Subcutaneous abdominal adipose tissue (tissue), 5 donors: ENCODE results near the gene AKAP11.
A peak's percentile ranks its signal among the peaks of the same experiment; 100 is the strongest.

Source experiments
- H3K27ac ChIP-seq: one replicate; pipeline ENCODE4 v1.7.0; 2013; ENCODE audit warnings: low read depth, mild to moderate bottlenecking, inconsistent platforms, low read length, moderate library complexity
- H3K27me3 ChIP-seq, 5 donors: one replicate each; pipeline ENCODE4 v1.7.0; 2013; ENCODE audit warnings: low read length in 5 of 5, inconsistent platforms in 1 of 5; ENCODE audit not compliant: control insufficient read depth in 5 of 5, insufficient read depth in 4 of 5
- H3K36me3 ChIP-seq, 5 donors: one replicate each; pipeline ENCODE4 v1.7.0; 2013; ENCODE audit warnings: low read length in 5 of 5; ENCODE audit not compliant: control insufficient read depth in 5 of 5, insufficient read depth in 5 of 5
- H3K4me1 ChIP-seq, 5 donors: one replicate each; pipeline ENCODE4 v1.7.0; 2013; ENCODE audit warnings: low read length in 5 of 5, mild to moderate bottlenecking in 3 of 5, moderate library complexity in 1 of 5; ENCODE audit not compliant: control insufficient read depth in 5 of 5, insufficient read depth in 5 of 5
- H3K4me3 ChIP-seq, 5 donors: one replicate each; pipeline ENCODE4 v1.7.0; 2013; ENCODE audit warnings: low read length in 5 of 5, low read depth in 1 of 5
- H3K9ac ChIP-seq, 5 donors: one replicate each; pipeline ENCODE4 v1.7.0; 2013; ENCODE audit warnings: low read length in 5 of 5, mild to moderate bottlenecking in 4 of 5, moderate library complexity in 3 of 5
- H3K9me3 ChIP-seq, 5 donors: one replicate each; pipeline ENCODE4 v1.7.0; 2013; ENCODE audit warnings: low read length in 5 of 5; ENCODE audit not compliant: control insufficient read depth in 5 of 5
- donor health status: healthy.
- donor health status: healthy.
- donor health status: healthy.
- donor health status: healthy.
- donor health status: healthy.

The AKAP11 gene

DNA sequence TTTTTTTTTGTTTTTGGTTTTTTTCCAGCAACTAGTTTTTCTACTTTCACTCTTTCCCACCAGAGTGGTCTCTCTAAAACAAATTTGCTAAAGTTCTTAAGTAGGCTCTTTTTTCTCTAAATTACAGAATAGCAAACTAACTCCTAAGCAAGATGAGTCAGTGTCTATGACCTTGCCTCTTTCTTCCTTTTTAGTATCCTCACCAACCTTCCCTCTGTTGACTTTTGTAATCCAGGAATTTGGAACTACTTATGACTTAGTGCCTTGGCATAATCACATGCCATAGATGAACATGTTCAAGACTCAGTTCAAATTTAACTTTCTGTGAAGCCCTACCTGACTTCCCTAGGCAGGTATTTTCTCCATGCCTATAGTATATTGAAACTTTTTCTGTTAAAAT is 32.3 kb upstream of the AKAP11 start:
- H3K27ac ChIP-seq = no peak overlapping the region
- H3K4me3 ChIP-seq = no peak overlapping the region
- no peaks in the 10 kb centered on the region for H3K36me3 ChIP-seq
- H3K9me3 ChIP-seq = no peaks in the 10 kb centered on the region
- H3K9ac ChIP-seq = no peak overlapping the region
- no peaks in the 10 kb centered on the region for H3K27me3 ChIP-seq
- no peaks in the 10 kb centered on the region for H3K4me1 ChIP-seq

DNA sequence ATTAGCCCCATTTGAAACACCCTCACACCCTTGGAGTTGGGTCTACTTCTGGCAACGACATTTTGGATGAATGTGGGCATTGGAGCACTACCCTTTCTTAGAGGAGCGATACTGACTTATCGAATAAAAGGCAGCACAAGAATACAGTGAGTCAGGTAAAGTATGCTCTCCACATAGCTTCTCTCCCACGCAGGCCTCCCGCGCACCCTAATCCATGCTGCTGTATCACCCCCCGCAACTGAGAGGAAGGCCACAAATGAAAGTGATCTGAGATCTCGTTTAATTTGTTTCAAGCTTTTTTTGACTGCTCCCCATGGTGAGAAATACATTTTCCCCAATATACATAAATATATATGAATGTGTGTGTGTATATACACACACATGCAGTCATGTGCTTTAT is 25.4 kb upstream of the AKAP11 start:
- Histone ChIP-seq H3K9me3 (no peaks in the 10 kb centered on the region), H3K9ac (no peak overlapping the region), H3K27ac (no peak overlapping the region), H3K27me3 (no peaks in the 10 kb centered on the region), H3K36me3 (no peaks in the 10 kb centered on the region), H3K4me1 (no peaks in the 10 kb centered on the region), H3K4me3 (no peak overlapping the region)

GRCh38 chr13:42247883-42248282 is 24.1 kb upstream of the AKAP11 start:
- Histone ChIP-seq H3K27me3 (no peaks in the 10 kb centered on the region), H3K9me3 (no peaks in the 10 kb centered on the region), H3K36me3 (no peaks in the 10 kb centered on the region), H3K4me1 (no peaks in the 10 kb centered on the region), H3K4me3 (no peak overlapping the region), H3K9ac (no peak overlapping the region), H3K27ac (no peak overlapping the region)

DNA sequence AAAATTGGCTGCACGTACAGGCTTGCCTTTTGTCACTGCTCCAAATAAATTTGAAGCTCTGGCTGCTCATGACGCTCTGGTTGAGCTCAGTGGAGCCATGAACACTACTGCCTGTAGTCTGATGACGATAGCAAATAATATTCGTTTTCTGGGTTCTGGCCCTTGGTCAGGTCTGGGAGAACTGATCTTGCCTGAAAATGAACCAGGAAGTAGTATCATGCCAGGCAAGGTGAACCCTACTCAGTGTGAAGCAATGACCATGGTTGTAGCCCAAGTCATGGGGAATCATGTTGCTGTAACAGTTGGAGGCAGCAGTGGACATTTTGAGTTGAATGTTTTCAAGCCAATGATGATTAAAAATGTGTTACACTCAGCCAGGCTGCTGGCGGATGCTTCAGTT is 16.1 kb upstream of the AKAP11 start:
- no peak overlapping the region for H3K4me3 ChIP-seq
- no peaks in the 10 kb centered on the region for H3K27me3 ChIP-seq
- no peaks in the 10 kb centered on the region for H3K36me3 ChIP-seq
- H3K27ac ChIP-seq = no peak overlapping the region
- peaks cover 0 to 1% (median 0%) of the 10 kb centered on the region in 5 donors for H3K4me1 ChIP-seq
- no peaks in the 10 kb centered on the region for H3K9me3 ChIP-seq
- H3K9ac ChIP-seq = no peak overlapping the region

DNA sequence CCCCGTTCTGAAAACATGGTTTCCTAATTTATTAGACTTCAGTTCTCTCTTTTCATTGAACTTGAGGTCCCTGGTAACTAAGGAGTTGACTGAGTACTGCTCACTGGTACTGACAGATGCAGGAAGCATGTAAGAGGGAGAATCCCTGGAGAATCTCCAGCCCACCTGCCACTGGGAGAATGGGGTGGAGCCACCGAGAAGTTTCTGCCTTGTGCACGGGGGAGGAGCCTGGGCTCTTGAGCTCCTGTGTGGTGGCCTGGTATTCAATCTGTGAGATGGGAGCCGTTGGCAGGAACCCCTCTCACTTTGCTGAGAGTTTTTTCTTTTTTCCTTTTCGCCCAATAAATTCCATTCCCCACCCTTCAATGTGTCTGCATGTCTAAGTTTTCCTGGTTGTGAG is 13.2 kb upstream of the AKAP11 start:
- Histone ChIP-seq H3K27ac (no peak overlapping the region), H3K36me3 (no peaks in the 10 kb centered on the region), H3K9me3 (no peaks in the 10 kb centered on the region), H3K4me1 (peaks cover 0 to 11% (median 1%) of the 10 kb centered on the region in 5 donors), H3K9ac (no peak overlapping the region), H3K27me3 (no peaks in the 10 kb centered on the region), H3K4me3 (no peak overlapping the region)

GRCh38 chr13:42259515-42259914 is 12.4 kb upstream of the AKAP11 start:
- H3K4me1 ChIP-seq = peaks cover 0 to 11% (median 1%) of the 10 kb centered on the region in 5 donors
- H3K4me3 ChIP-seq = no peak overlapping the region
- H3K27ac ChIP-seq = no peak overlapping the region
- H3K36me3 ChIP-seq = no peaks in the 10 kb centered on the region
- H3K27me3 ChIP-seq = no peaks in the 10 kb centered on the region
- no peak overlapping the region for H3K9ac ChIP-seq
- no peaks in the 10 kb centered on the region for H3K9me3 ChIP-seq

DNA sequence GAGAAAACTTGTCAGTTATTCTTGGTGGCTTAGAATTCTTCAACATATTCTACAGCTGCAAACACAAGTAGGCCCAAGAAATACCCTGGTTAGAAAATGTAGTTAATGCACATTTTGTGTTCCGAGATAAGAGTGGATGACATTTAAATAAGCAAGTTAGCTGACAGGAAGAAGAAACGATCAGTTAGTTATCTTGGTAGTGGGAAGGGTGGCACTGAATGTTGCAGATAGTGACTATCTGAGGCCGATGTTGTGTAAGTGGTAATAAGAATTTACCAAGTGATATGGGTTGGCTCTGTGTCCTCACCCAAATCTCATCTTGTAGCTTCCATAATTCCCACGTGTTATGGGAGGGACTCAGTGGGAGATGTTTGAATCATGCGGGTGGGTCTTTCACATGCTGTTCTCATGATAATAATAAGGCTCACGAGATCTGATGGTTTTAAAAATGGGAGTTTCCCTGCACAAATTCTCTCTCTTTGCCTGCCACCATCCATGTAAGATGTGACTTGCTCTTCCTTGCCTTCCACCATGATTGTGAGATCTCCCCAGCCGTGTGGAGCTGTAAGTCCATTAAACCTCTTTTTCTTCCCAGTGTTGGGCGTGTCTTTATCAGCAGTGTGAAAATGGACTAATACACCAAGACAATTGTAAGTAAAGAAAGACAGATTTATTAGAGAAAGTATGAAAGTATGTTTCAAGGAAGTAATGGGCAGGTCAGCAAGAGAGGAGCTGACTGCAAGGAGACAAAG is 10.9 kb upstream of the AKAP11 start:
- Histone ChIP-seq H3K27ac (no peak overlapping the region), H3K4me3 (no peak overlapping the region), H3K9me3 (no peaks in the 10 kb centered on the region), H3K36me3 (no peaks in the 10 kb centered on the region), H3K27me3 (no peaks in the 10 kb centered on the region), H3K9ac (no peak overlapping the region), H3K4me1 (peaks cover 0 to 19% (median 0%) of the 10 kb centered on the region in 5 donors)

DNA sequence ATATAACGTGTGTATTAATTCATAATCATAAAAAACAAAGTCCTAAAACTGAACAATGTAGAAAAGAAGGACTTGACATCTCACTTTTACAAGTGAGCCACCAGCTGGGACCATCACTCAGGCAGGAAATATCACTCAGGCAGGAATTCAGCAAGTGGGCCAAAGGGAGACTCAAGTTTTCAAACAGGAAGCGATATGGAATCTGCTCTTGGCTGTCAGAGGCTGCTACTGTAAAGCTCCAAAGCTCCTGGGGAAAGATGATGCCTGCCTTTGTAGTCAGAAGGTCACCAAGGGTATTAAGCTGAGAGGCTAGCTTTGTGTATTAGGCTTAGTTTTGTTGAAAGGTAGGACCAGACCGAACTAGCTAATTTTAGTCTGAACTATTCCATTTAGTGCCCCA is 5.5 kb upstream of the AKAP11 start:
- Histone ChIP-seq H3K9me3 (no peaks in the 10 kb centered on the region), H3K4me3 (no peak overlapping the region), H3K36me3 (no peaks in the 10 kb centered on the region), H3K27ac (peak overlapping the region; percentile 72), H3K4me1 (peaks cover 0 to 43% (median 17%) of the 10 kb centered on the region in 5 donors), H3K9ac (no peak overlapping the region), H3K27me3 (no peaks in the 10 kb centered on the region)

- H3K9ac ChIP-seq = no peak overlapping the region
- H3K27ac ChIP-seq = no peak overlapping the region
- H3K27me3 ChIP-seq = no peaks in the 10 kb centered on the region
- no peaks in the 10 kb centered on the region for H3K36me3 ChIP-seq
- no peaks in the 10 kb centered on the region for H3K9me3 ChIP-seq
- H3K4me1 ChIP-seq = peaks cover 0 to 52% (median 45%) of the 10 kb centered on the region in 5 donors
- peak overlapping the region in 1 of 5 donors; percentile 90 for H3K4me3 ChIP-seq
Measured at GRCh38 chr13:42270160-42270856, 1.6 kb upstream of the AKAP11 start.

DNA sequence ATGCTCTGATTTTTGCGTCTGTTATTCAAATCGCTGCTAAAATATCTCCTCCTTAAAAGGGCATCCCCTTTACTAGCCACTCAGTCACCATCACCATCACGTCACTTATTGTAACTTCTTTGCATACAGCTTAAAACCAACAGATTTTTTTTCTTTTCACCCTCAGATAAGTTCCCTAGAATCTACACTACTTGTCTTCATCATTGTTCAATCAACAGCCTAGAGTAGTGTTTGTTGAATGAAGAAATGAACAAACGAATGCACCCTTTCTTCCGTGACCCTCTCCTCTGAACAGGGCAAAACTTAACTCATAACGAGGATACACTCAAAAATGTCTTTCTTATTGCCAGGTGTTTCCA is 1.1 kb upstream of the AKAP11 start:
- H3K4me3 ChIP-seq = peak overlapping the region; percentile 86 to 90 (median 88)
- peaks cover 0 to 56% (median 48%) of the 10 kb centered on the region in 5 donors for H3K4me1 ChIP-seq
- H3K27ac ChIP-seq = peak overlapping the region; percentile 84
- H3K9ac ChIP-seq = peak overlapping the region in 4 of 5 donors; percentile 50 to 74 (median 62)
- no peaks in the 10 kb centered on the region for H3K9me3 ChIP-seq
- no peaks in the 10 kb centered on the region for H3K36me3 ChIP-seq
- H3K27me3 ChIP-seq = no peaks in the 10 kb centered on the region
